GM18502 (cell line): ENCODE results near the gene CCDC85B.
A peak's percentile ranks its signal among the peaks of the same experiment; 100 is the strongest.
"Not testable (repeated sequence)": the region's sequence is repeated elsewhere in the genome, so short reads cannot be mapped to it uniquely, and the experiment has no call there.

Source experiments
- ATAC-seq: cut with Tn5 transposase; IDR thresholded peaks from one replicate; pipeline ENCODE4 v1.9.1; 2021; ENCODE audit warnings: mild to moderate bottlenecking; ENCODE audit not compliant: unreplicated experiment, poor library complexity

The CCDC85B gene

GRCh38 chr11:65890324-65891218 is at the start of gene CCDC85B:
Gene CCDC85B, plus strand, starts transcription at chr11:65890673. Its CDS starts 111 bp downstream, at chr11:65890784.
- ATAC-seq = peak; percentile 56

DNA sequence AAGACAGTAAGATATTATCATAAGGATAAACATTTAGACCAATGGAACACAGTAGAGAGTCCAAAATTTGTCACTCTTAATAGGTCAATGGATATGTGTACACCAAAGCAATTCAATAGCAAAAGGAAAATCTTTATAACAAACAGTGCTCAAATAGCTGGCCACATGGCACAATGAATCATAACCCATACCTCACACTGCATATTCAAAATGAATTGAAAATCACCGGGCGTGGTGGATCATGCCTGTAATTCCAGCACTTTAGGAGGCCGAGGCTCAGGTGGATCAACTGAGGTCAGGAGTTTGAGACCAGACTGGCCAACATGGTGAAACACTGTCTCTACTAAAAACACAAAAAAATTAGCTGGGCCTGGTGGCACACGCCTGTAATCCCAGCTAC is 48.3 kb upstream of the CCDC85B start:
- no peak for ATAC-seq

- ATAC-seq = no peak
These were observed 46.7 kb upstream of the CCDC85B start for GRCh38 chr11:65843811-65844210.

- ATAC-seq = no peak
These were observed 46.1 kb upstream of the CCDC85B start for GRCh38 chr11:65844231-65844872.

- no peak for ATAC-seq
These were observed 42.7 kb upstream of the CCDC85B start for GRCh38 chr11:65847746-65848145.

- not testable (repeated sequence) for ATAC-seq
These were observed 41.8 kb upstream of the CCDC85B start for GRCh38 chr11:65848693-65849092.

GRCh38 chr11:65849366-65849765 is 41.1 kb upstream of the CCDC85B start:
- ATAC-seq = no peak

- ATAC-seq = no peak
These were observed 40.7 kb upstream of the CCDC85B start for GRCh38 chr11:65849771-65850216.

- ATAC-seq = no peak
These were observed 40.0 kb upstream of the CCDC85B start for GRCh38 chr11:65850217-65851082.

DNA sequence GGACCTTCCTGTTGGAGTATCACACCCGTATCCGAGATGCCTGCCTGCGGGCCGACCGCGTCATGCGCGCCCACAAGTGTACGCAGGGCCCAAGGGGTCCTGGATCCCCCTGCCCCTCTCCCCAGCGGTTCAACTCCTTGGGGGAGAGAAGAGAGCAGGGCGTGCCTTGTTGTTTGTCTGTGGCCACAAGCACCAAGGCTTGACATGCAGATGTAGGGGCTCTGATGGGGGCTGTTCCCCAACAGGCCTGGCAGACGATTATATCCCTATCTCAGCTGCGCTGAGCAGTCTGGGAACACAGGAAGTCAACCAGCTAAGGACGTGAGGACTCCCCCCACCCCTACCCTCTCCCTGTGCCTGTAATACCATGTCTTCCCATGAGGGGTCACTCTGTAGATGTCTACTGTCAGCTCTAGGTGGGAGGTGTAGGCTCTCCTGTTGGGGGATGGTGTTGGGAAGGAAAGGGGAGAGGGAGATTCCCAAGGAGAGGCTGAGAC is 39.3 kb upstream of the CCDC85B start:
- no peak for ATAC-seq

GRCh38 chr11:65851811-65852507 is 38.5 kb upstream of the CCDC85B start:
- ATAC-seq = no peak

DNA sequence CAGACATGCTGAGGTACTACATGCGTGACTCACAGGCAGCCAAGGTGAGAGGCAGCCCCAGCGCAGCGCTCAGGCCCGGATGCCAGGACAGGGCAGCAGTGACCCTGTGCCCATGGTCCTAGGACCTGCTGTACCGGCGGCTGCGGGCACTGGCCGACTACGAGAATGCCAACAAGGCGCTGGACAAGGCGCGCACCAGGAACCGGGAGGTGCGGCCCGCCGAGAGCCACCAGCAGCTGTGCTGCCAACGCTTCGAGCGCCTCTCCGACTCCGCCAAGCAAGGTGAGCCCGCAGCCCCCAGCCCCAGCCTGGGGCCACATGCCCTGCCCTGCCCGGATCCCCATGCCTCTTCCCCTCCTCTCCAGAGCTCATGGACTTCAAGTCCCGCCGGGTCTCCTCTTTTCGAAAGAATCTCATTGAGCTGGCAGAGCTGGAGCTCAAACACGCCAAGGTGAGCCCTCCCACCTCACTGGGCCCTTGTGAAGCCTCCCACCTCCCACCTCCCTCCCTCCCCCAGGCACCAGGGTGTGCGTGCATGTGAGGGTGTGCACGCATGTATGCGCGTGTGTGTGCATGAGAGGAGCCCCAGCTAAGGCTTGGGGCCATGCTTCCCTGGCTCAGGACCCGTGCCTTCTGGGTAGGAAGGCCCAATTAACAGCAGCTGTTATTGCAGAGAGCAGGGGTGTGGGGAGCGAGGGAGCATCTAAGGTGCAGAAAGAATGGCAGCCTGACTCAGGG is 37.8 kb upstream of the CCDC85B start:
- no peak for ATAC-seq

GRCh38 chr11:65853246-65853979 is 37.1 kb upstream of the CCDC85B start:
- no peak for ATAC-seq

DNA sequence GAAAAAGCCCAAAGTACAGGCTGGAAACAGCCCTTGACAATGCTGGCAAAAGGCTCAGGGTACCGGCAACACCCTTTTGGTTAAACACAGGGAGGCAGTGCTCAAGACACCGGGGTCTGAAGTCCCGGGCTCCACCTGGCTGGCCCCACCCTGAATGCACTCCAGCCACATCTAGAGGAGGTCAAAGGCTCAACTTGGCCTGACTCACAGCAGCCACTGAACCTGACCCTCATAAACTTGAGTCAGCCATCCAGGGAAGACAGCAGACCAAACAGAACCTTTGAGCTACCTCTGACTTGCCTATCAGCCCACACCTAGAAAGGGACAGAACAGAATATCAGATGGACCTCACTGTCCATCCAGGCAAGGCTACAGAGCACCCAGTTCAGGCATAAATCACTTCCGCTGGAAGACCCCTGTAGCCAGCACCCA is 36.3 kb upstream of the CCDC85B start:
- ATAC-seq = no peak

- no peak for ATAC-seq
These were observed 35.3 kb upstream of the CCDC85B start for GRCh38 chr11:65854852-65855837.

DNA sequence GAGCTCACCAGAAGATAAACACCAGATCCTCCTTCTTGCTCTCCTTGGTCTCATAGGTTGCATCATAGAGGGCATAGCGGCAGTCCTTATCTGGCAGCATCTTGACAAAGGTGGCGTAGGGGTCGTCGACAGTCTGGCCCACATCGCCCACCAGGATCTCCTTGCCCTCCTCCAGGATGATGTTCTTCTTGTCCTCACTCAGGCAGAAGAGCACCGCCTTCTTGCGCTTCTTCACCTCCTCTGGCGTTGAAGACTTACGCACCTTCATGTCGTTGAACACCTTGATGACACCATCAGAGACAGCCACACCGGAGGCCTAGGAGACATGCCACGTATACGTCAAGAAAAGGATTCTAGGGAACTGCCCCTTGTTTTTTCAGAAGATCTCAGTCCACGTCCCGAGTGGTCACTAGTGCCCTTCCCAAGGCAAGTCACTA is 34.5 kb upstream of the CCDC85B start:
- no peak for ATAC-seq
